Sigmoid colon (tissue), 4 donors: ENCODE measurements around the gene OTUD4.

Experiments
- POLR2AphosphoS5 ChIP-seq, 4 donors: sonication (generic); formaldehyde crosslinking; IDR thresholded peaks; one replicate each; pipeline ENCODE4 v1.6.1; 2017; ENCODE audit warnings: antibody characterized with exemption in 4 of 4
- TF ChIP-seq, protein P1 (sequence below), 4 experiments: fragments of 450-650 bp in 3 of 4; fragments of 200-600 bp in 1 of 4; IDR thresholded peaks; one replicate each; pipeline ENCODE4 v1.5.1; 2016 to 2019; ENCODE audit warnings: antibody characterized with exemption in 4 of 4, mild to moderate bottlenecking in 3 of 4, moderate library complexity in 2 of 4

DNA sequence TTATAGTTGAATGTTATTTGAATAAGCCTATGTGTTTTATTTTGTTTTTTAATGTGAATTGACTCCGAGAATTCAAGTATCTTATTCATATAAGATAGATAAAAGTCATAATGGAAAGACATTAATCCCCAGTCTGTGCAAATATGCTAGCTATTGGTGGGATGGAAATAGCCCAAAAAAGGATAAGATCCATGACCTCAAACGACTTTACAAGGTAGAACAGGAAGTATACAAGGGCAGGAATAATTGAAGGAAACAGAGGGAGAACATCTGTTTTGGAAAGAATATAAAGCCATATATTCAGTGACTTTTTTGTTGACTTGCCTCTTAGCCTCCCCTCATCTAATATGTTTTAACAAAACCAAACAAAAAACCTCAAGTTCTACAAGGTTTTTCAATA lies 73.3 kb downstream of the OTUD4 start:
- TF ChIP-seq, protein P1, sequence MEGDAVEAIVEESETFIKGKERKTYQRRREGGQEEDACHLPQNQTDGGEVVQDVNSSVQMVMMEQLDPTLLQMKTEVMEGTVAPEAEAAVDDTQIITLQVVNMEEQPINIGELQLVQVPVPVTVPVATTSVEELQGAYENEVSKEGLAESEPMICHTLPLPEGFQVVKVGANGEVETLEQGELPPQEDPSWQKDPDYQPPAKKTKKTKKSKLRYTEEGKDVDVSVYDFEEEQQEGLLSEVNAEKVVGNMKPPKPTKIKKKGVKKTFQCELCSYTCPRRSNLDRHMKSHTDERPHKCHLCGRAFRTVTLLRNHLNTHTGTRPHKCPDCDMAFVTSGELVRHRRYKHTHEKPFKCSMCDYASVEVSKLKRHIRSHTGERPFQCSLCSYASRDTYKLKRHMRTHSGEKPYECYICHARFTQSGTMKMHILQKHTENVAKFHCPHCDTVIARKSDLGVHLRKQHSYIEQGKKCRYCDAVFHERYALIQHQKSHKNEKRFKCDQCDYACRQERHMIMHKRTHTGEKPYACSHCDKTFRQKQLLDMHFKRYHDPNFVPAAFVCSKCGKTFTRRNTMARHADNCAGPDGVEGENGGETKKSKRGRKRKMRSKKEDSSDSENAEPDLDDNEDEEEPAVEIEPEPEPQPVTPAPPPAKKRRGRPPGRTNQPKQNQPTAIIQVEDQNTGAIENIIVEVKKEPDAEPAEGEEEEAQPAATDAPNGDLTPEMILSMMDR (IDR thresholded peaks at IDR 0.05) = no peak
- TF ChIP-seq POLR2AphosphoS5 (IDR thresholded peaks at IDR 0.05) = no peak
